Activated naive CD8-positive, alpha-beta T cell treated with anti-CD3 and anti-CD28 coated beads, Interleukin-2, amount 50 U/mL, for 16 hours (primary cell): ENCODE measurements around the gene SLCO3A1.
"Not testable (repeated sequence)": the region's sequence is repeated elsewhere in the genome, so short reads cannot be mapped to it uniquely, and the experiment has no call there.

Source experiments
- DNase-seq: peaks from one replicate; pipeline ENCODE4 v3.0.0-alpha.2; 2020; ENCODE audit warnings: low read depth, low spot score

SLCO3A1 gene

GRCh38 chr15:92205255-92205739 lies 351.8 kb downstream of the SLCO3A1 start:
- no peak for DNase-seq

- not testable (repeated sequence) for DNase-seq
Measured at GRCh38 chr15:92207601-92208000, 354.1 kb downstream of the SLCO3A1 start.
